GF-D8 (cell line): ENCODE data around the gene CALHM1.
"Not testable (repeated sequence)": the region's sequence is repeated elsewhere in the genome, so short reads cannot be mapped to it uniquely, and the experiment has no call there.

Experiments used
- DNase-seq: peaks from one replicate; lab custom pipeline; 2025; lab: John Stamatoyannopoulos, UW

CALHM1 gene

DNA sequence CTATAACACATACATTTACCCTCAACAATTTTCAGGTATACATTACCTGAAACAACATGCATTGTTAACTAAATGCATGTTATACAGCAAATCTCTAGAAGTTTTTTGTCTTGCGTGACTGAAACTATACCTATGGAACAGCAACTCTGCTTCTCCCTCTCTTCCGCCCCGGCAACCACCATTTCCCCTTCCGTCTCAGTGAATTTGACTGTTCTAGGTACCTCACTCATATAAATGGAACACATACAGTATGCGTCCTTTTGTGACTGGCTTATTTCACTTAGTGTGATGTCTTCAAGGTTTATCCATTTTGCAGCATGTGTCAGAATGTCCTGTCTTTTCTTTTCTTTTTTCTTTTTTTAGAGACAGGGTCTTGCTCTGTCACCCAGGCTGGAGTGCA, 29.1 kb downstream of the CALHM1 start:
- no peak for DNase-seq

DNA sequence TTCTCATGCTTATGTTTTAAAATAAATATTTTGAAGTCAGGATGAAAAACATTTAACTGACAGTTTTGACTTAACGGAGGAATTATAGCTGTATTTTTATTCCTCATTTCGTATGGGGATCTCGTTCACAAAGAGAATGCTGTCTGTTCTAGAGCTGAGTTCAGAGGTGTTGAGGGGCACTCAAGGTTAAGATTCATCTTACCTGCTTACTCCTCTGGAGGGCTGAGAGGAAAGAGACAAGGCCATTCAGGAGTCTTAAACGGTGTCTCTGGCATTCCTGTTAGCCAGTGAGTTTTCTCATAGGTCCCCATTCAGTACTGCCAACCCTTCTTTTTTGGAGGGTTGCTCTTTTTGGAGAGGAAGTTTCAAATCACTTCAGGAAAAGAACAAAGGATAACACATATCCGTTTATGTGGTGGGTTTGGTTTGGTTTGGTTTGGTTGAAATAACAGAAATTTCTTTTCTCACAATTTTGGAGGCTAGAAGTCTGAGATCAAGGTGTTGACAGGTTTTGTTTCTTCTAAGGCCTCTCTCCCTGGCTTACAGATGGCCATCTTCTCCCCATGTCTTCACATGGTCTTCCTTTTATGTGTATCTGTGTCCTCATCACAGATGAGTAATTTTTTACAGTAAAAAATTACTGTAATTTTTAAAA, 29.6 kb downstream of the CALHM1 start:
- DNase-seq, result no peak

DNA sequence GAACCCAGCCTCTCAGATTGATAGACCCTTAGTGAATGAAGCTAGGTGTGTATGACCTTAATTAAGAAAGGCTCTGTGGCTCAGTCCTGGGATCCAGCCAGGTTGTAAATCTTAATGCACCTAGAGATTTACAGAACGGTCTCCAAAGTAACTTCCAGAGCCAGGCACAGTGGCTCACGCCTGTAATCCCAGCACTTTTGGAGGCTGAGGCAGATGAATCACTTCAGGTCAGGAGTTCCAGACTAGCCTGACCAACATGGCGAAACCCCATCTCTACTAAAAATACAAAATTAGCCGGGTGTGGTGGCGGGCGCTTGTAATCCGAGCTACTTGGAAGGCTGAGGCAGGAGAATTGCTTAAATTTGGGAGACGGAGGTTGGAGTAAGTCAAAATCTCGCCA, 30.8 kb downstream of the CALHM1 start:
- DNase-seq, result no peak

GRCh38 chr10:103423748-103424147, 35.0 kb downstream of the CALHM1 start:
- DNase-seq, result no peak

GRCh38 chr10:103419101-103419500, 39.6 kb downstream of the CALHM1 start:
- no peak for DNase-seq

DNA sequence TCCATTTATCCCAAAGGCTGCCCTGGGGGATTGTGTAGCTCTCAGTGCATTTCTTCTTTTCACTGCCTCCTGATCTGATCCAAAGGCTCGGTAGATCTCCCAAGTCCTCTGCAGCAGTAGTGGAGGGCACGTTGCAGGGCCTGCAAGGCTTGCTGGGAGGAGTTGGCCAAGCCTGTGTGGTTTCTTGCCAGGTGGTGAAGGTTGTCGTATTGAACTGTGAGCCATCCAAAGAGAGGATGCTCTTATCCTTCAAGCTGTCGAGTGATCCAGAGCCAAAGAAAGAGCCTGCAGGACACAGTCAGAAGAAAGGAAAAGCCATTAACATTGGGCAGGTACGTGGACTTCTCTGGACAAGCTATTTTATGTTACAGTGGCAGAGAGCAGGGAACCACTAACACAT, 41.1 kb downstream of the CALHM1 start:
- DNase-seq, result no peak

- DNase-seq, result not testable (repeated sequence)
Observed at GRCh38 chr10:103417148-103417469, 41.6 kb downstream of the CALHM1 start.

DNA sequence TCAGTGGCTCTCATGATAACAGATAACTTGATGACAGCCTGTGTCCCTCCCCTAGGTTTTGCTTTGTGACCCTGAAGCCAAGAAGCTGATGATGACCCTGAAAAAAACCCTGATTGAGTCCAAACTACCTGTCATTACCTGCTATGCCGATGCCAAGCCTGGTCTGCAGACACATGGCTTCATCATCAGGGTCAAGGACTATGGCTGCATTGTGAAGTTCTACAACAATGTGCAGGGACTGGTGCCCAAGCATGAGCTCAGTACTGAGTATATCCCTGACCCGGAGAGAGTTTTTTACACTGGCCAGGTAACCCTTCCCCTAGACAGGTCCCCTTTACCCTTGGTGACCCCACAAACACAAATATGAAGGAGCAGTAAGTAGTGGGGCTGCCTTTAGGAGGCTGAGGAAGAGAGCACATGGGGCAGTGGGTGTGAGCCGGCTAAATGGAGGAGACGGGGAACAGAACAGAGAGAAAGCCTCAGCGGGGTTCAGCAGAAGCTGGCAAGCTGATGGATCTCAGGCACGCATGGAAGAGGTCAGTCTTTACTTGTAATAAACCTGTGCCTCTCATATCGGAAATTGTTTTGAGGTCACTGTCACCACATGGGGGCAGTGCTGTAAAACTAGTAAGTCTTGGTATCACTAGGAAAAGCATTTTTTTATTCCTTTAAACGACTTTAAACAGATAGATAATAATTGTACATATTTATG, 42.1 kb downstream of the CALHM1 start:
- peak; percentile 7 for DNase-seq

GRCh38 chr10:103415581-103415980, 43.1 kb downstream of the CALHM1 start:
- DNase-seq, result no peak

DNA sequence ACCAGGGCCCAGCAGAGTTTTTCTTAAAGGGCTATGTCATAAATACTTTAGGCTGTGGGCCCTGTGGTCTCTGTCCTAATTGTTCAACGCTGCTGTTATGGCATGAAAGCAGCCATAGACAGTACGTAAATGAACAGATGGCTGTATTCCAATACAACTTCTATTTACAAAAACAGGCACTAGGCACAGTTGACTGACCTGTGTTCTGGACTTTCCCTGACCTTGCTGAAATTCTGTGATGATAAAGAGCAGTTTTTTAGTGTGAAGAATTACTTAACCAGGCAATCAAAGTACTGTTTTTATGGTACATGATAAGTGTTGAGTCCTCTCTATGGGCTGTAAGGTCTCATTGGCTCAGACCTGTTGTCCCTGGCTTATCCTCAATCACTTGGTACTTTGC, 45.1 kb downstream of the CALHM1 start:
- no peak for DNase-seq
